ENCODE data around the gene FOXC2. TPM values are rescaled to one million over a fixed set of nuclear protein-coding genes. Genes with fewer than 3 reads are reported as not detected.

FOXC2 gene
- polyA plus RNA-seq, 1 donor (not counting 4 experiments of a cell fraction or from before 2014, with no cell fraction given), result not detected

DNA sequence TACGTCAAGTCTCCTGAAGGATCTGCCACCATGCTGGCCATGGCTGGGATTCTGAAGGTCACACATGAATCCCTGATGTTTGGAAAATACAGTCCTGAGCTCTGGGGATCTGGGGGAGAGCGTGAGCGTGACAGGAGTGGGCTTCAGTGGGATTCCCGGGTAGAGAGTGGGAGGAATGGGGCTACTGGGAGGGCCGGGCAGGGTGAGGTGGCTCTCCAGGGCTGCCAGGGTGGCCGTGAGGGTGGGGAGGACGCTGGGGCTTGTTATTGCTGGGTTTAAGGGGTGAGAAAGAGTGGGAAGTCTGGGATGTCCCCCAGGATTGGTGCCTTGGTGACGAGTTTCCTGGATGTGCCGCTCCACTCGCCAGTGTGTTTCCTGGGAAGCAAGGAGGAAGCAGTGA, 43.0 kb downstream of the FOXC2 start:
- dilution Hi-C loops (cut with MboI; ENCODE audit: extremely low pct_ligation_motif_present, low sequenced_read_pairs), result no loop called here
- no peak for TF ChIP-seq EZH2 (IDR thresholded peaks at IDR 0.05; ENCODE audit: low read length)
- TF ChIP-seq, protein P1, sequence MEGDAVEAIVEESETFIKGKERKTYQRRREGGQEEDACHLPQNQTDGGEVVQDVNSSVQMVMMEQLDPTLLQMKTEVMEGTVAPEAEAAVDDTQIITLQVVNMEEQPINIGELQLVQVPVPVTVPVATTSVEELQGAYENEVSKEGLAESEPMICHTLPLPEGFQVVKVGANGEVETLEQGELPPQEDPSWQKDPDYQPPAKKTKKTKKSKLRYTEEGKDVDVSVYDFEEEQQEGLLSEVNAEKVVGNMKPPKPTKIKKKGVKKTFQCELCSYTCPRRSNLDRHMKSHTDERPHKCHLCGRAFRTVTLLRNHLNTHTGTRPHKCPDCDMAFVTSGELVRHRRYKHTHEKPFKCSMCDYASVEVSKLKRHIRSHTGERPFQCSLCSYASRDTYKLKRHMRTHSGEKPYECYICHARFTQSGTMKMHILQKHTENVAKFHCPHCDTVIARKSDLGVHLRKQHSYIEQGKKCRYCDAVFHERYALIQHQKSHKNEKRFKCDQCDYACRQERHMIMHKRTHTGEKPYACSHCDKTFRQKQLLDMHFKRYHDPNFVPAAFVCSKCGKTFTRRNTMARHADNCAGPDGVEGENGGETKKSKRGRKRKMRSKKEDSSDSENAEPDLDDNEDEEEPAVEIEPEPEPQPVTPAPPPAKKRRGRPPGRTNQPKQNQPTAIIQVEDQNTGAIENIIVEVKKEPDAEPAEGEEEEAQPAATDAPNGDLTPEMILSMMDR (optimal IDR thresholded peaks at IDR 0.05 in 1 of 3, IDR thresholded peaks at IDR 0.05 in 1 of 3, conservative IDR thresholded peaks at IDR 0.05 in 1 of 3; ENCODE audit: extremely low read depth in 1 of 3, insufficient read depth in 2 of 3, low read length in 3 of 3), result no peak
- H3K9me3 ChIP-seq (ENCODE audit: control insufficient read depth, low read depth, low read length), result no peaks in the 10 kb centered on the region
- H3K79me2 ChIP-seq (ENCODE audit: control insufficient read depth, insufficient read depth, low read length), result no peaks in the 10 kb centered on the region
- H3K4me3 ChIP-seq (ENCODE audit: control insufficient read depth in 2 of 3, extremely low read depth in 1 of 3, insufficient read depth in 2 of 3, low read depth in 1 of 3, low read length in 3 of 3), result no peak overlapping the region
- H3K4me2 ChIP-seq (ENCODE audit: control insufficient read depth, extremely low read depth, insufficient read depth, low read depth, low read length), result no peak overlapping the region
- no peak for FAIRE-seq
- no peaks in the 10 kb centered on the region for H3K27me3 ChIP-seq (ENCODE audit: control insufficient read depth, extremely low read depth, insufficient read depth, low read length)
- H4K20me1 ChIP-seq (ENCODE audit: control insufficient read depth, extremely low read depth, insufficient read depth, low read length), result no peaks in the 10 kb centered on the region
- no peaks in the 10 kb centered on the region for H3K9me1 ChIP-seq (ENCODE audit: control insufficient read depth, extremely low read depth, insufficient read depth, low read length)
- no peak overlapping the region for H3K9ac ChIP-seq (ENCODE audit: control insufficient read depth, extremely low read depth, insufficient read depth, low read length)
- peaks cover 3% of the 10 kb centered on the region for H3K4me1 ChIP-seq (ENCODE audit: control insufficient read depth, extremely low read depth, insufficient read depth, low read length)
- no peak overlapping the region for H3K27ac ChIP-seq (ENCODE audit: control insufficient read depth, insufficient read depth, low read length)
- H3K36me3 ChIP-seq (ENCODE audit: control insufficient read depth in 2 of 2, extremely low read depth in 1 of 2, insufficient read depth in 2 of 2, low read length in 2 of 2), result no peaks in the 10 kb centered on the region
- DNase-seq (ENCODE audit: low read depth, low spot score), result no peak
- no peak overlapping the region for H2AFZ ChIP-seq (ENCODE audit: control insufficient read depth, low read length)

DNA sequence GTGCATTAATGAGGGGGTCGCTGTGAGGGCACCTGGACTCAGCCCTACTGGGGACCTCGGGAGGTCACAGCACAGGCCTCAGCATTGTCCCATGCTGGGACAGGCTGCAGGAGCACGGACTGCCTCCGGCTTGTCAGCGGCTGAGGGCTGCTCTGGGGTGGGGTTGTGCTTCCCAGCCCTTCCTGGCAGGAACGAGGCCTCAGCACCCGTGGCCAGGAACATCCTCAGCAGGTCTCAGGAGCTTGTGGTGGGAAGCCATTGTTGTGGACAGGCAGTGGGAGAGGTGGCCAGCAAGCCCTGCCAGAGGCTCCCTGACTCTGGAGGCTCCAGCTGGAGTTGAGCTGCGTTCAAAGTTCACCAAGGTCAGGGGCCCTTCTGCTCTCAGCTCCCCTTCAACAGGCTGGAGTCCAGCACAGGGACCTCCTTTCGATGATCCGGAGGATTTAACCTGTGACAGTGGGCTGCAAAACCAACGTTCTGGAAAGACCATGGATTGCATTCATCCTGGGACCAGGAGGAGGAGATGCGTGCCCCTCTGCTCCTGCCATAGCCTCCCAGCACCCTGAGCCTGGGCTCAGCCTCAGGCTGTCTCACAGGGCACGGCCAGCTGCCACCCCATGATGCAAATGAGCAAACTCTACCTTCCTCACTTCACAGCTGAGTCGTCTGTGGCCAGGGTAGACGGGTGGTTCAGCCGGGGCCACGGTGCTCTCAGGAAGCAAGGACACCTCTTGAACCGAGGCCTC, 44.3 kb downstream of the FOXC2 start:
- no peaks in the 10 kb centered on the region for H3K36me3 ChIP-seq (ENCODE audit: control insufficient read depth in 2 of 2, extremely low read depth in 1 of 2, insufficient read depth in 2 of 2, low read length in 2 of 2)
- H3K4me1 ChIP-seq (ENCODE audit: control insufficient read depth, extremely low read depth, insufficient read depth, low read length), result no peaks in the 10 kb centered on the region
- TF ChIP-seq, protein P1 (optimal IDR thresholded peaks at IDR 0.05 in 1 of 3, IDR thresholded peaks at IDR 0.05 in 1 of 3, conservative IDR thresholded peaks at IDR 0.05 in 1 of 3; ENCODE audit: extremely low read depth in 1 of 3, insufficient read depth in 2 of 3, low read length in 3 of 3), result no peak
- no peak for TF ChIP-seq EZH2 (IDR thresholded peaks at IDR 0.05; ENCODE audit: low read length)
- no peak overlapping the region for H2AFZ ChIP-seq (ENCODE audit: control insufficient read depth, low read length)
- no peaks in the 10 kb centered on the region for H3K9me3 ChIP-seq (ENCODE audit: control insufficient read depth, low read depth, low read length)
- H3K9me1 ChIP-seq (ENCODE audit: control insufficient read depth, extremely low read depth, insufficient read depth, low read length), result no peaks in the 10 kb centered on the region
- no peak overlapping the region for H3K9ac ChIP-seq (ENCODE audit: control insufficient read depth, extremely low read depth, insufficient read depth, low read length)
- dilution Hi-C loops (cut with MboI; ENCODE audit: extremely low pct_ligation_motif_present, low sequenced_read_pairs), result no loop called here
- no peak overlapping the region for H3K27ac ChIP-seq (ENCODE audit: control insufficient read depth, insufficient read depth, low read length)
- H3K4me2 ChIP-seq (ENCODE audit: control insufficient read depth, extremely low read depth, insufficient read depth, low read depth, low read length), result no peak overlapping the region
- H3K79me2 ChIP-seq (ENCODE audit: control insufficient read depth, insufficient read depth, low read length), result no peaks in the 10 kb centered on the region
- no peaks in the 10 kb centered on the region for H3K27me3 ChIP-seq (ENCODE audit: control insufficient read depth, extremely low read depth, insufficient read depth, low read length)
- DNase-seq (ENCODE audit: low read depth, low spot score) (no peak), FAIRE-seq (no peak)
- H4K20me1 ChIP-seq (ENCODE audit: control insufficient read depth, extremely low read depth, insufficient read depth, low read length), result no peaks in the 10 kb centered on the region
- H3K4me3 ChIP-seq (ENCODE audit: control insufficient read depth in 2 of 3, extremely low read depth in 1 of 3, insufficient read depth in 2 of 3, low read depth in 1 of 3, low read length in 3 of 3), result no peak overlapping the region
